ENCODE measurements around the gene SH3D19. TPM values are rescaled to one million over a fixed set of nuclear protein-coding genes. Genes with fewer than 3 reads are reported as not detected.

SH3D19 gene
- total RNA-seq, 1 experiment from 2014 or later: 15.5 TPM

DNA sequence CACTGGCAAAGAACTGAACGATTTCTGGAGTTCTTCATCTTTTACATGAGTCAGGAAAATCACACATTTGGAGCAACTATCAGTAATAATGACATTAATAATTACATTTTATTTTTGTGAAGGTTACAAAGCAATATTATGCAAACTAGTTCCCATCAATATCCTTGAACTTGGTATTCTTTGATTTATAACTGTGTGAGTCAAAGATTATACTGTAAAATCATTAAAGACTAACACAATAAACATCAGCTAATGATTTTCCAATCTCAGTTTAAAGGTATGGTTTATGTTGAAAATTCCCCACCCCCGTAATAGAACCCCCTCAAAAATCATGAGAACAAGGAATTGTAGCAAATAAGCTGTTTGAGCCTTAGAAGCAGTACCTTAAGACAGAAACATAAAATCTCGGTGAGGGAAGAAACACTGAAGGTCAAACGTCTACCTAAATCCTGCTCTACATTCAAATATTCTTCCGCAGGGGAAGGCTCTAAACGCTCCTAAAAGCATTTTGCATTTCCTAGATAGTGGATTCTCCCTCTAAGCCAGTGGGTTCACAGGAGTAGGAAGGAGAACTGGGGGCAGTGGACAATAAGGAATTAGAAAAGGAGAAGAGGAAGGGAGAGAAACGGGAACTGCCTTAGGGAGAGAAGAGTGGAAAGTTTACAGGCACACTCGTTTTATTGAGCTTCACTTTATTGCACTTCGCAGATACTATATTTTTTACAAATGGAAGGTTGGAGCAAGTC, 22.3 kb upstream of the SH3D19 start:
- Mint-ChIP-seq H3K4me3 (ENCODE audit: low read depth, unreplicated experiment) (no peak overlapping the region), H3K27me3 (ENCODE audit: unreplicated experiment) (no peaks in the 10 kb centered on the region), H3K36me3 (ENCODE audit: insufficient read depth, unreplicated experiment) (no peaks in the 10 kb centered on the region), H3K27ac (ENCODE audit: unreplicated experiment) (no peak overlapping the region), H3K4me1 (ENCODE audit: low read depth, unreplicated experiment) (no peaks in the 10 kb centered on the region), H3K9me3 (ENCODE audit: low read depth, unreplicated experiment) (no peaks in the 10 kb centered on the region)
- CTCF ChIA-PET: no interaction called here
- TF ChIP-seq, protein P1, sequence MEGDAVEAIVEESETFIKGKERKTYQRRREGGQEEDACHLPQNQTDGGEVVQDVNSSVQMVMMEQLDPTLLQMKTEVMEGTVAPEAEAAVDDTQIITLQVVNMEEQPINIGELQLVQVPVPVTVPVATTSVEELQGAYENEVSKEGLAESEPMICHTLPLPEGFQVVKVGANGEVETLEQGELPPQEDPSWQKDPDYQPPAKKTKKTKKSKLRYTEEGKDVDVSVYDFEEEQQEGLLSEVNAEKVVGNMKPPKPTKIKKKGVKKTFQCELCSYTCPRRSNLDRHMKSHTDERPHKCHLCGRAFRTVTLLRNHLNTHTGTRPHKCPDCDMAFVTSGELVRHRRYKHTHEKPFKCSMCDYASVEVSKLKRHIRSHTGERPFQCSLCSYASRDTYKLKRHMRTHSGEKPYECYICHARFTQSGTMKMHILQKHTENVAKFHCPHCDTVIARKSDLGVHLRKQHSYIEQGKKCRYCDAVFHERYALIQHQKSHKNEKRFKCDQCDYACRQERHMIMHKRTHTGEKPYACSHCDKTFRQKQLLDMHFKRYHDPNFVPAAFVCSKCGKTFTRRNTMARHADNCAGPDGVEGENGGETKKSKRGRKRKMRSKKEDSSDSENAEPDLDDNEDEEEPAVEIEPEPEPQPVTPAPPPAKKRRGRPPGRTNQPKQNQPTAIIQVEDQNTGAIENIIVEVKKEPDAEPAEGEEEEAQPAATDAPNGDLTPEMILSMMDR (IDR thresholded peaks at IDR 0.05; ENCODE audit: unreplicated experiment): no peak
- intact Hi-C loops (cut with micrococcal nuclease; ENCODE audit: unreplicated experiment): no loop called here
- BruUV-seq (replicated peaks): no TSS peak
- no peak for DNase-seq

- no peak overlapping the region for H3K4me3 Mint-ChIP-seq (ENCODE audit: low read depth, unreplicated experiment)
- TF ChIP-seq, protein P1 (IDR thresholded peaks at IDR 0.05; ENCODE audit: unreplicated experiment): no peak
- CTCF ChIA-PET: interaction anchor here (0.6 kb wide), 1 partner anchor 8 kb away, joined by 3 read pairs; no protein-coding TSS in a partner anchor
- no peaks in the 10 kb centered on the region for H3K4me1 Mint-ChIP-seq (ENCODE audit: low read depth, unreplicated experiment)
- no peaks in the 10 kb centered on the region for H3K27me3 Mint-ChIP-seq (ENCODE audit: unreplicated experiment)
- BruUV-seq (replicated peaks): no TSS peak
- no peaks in the 10 kb centered on the region for H3K9me3 Mint-ChIP-seq (ENCODE audit: low read depth, unreplicated experiment)
- intact Hi-C loops (cut with micrococcal nuclease; ENCODE audit: unreplicated experiment): no loop called here
- no peak for DNase-seq
- H3K27ac Mint-ChIP-seq (ENCODE audit: unreplicated experiment): no peak overlapping the region
- H3K36me3 Mint-ChIP-seq (ENCODE audit: insufficient read depth, unreplicated experiment): no peaks in the 10 kb centered on the region
These were observed 19.5 kb upstream of the SH3D19 start for GRCh38 chr4:151344948-151345347.

- DNase-seq: no peak
- TF ChIP-seq, protein P1 (IDR thresholded peaks at IDR 0.05; ENCODE audit: unreplicated experiment): no peak
- no peaks in the 10 kb centered on the region for H3K9me3 Mint-ChIP-seq (ENCODE audit: low read depth, unreplicated experiment)
- no peak overlapping the region for H3K4me3 Mint-ChIP-seq (ENCODE audit: low read depth, unreplicated experiment)
- H3K36me3 Mint-ChIP-seq (ENCODE audit: insufficient read depth, unreplicated experiment): no peaks in the 10 kb centered on the region
- CTCF ChIA-PET: interaction anchor here (0.7 to 1.1 kb wide), 2 partner anchors 18 to 223 kb away, joined by 3 read pairs; no protein-coding TSS in a partner anchor
- no peak overlapping the region for H3K27ac Mint-ChIP-seq (ENCODE audit: unreplicated experiment)
- intact Hi-C loops (cut with micrococcal nuclease; ENCODE audit: unreplicated experiment): no loop called here
- no TSS peak for BruUV-seq (replicated peaks)
- no peaks in the 10 kb centered on the region for H3K27me3 Mint-ChIP-seq (ENCODE audit: unreplicated experiment)
- H3K4me1 Mint-ChIP-seq (ENCODE audit: low read depth, unreplicated experiment): no peaks in the 10 kb centered on the region
These were observed 15.5 kb upstream of the SH3D19 start for GRCh38 chr4:151340751-151341385.

DNA sequence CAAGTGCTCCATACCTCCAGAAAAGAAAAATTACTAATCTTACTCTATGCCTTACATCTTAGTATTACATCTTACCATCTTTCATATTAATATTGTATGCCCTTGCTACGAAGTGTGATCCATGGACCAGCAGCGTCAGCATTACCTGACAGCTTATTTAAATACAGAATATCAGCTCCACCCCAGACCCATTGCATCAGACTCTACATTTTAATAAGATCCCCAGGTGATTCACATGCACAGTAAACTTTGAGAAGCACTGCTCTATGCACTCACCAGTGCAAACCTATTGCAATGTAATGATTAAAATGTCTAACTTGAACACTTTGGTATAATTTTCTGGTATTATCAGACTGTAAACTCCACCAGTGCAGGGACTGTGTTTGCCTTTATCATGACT, 14.1 kb upstream of the SH3D19 start:
- Mint-ChIP-seq H3K4me1 (ENCODE audit: low read depth, unreplicated experiment) (no peaks in the 10 kb centered on the region), H3K27me3 (ENCODE audit: unreplicated experiment) (no peaks in the 10 kb centered on the region), H3K36me3 (ENCODE audit: insufficient read depth, unreplicated experiment) (no peaks in the 10 kb centered on the region), H3K27ac (ENCODE audit: unreplicated experiment) (no peak overlapping the region), H3K9me3 (ENCODE audit: low read depth, unreplicated experiment) (no peaks in the 10 kb centered on the region), H3K4me3 (ENCODE audit: low read depth, unreplicated experiment) (no peak overlapping the region)
- CTCF ChIA-PET: no interaction called here
- BruUV-seq (replicated peaks): no TSS peak
- intact Hi-C loops (cut with micrococcal nuclease; ENCODE audit: unreplicated experiment): no loop called here
- TF ChIP-seq, protein P1 (IDR thresholded peaks at IDR 0.05; ENCODE audit: unreplicated experiment): no peak
- DNase-seq: no peak

All from Calu3 (cell line).